HCT116 (cell line): ENCODE data around the gene CTIF.

Experiments
- EZH2 ChIP-seq: fragments of 200-600 bp; sonication (generic); IDR thresholded peaks from 2 replicates; pipeline ENCODE4 v1.6.1; 2017; ENCODE audit warnings: antibody characterized with exemption, mixed run types
- JUND ChIP-seq: IDR thresholded peaks from 2 replicates; pipeline ENCODE4 v1.6.1; 2012
- POLR2A ChIP-seq: IDR thresholded peaks from 2 replicates; pipeline ENCODE4 v1.7.0; 2011; ENCODE audit warnings: borderline replicate concordance; ENCODE audit not compliant: insufficient read depth, insufficient read length; ENCODE audit errors: extremely low read depth
- POLR2AphosphoS5 ChIP-seq: IDR thresholded peaks from 2 replicates; pipeline ENCODE4 v1.6.1; 2011; ENCODE audit warnings: mild to moderate bottlenecking, low read depth, low read length, moderate library complexity
- RAD21 ChIP-seq: IDR thresholded peaks from 2 replicates; pipeline ENCODE4 v1.6.1; 2012; ENCODE audit warnings: low read depth, mild to moderate bottlenecking
- ZNF274 ChIP-seq: fragments of 200-500 bp; sonication (Bioruptor generic); IDR thresholded peaks from 2 replicates; pipeline ENCODE4 v1.6.1; 2014; ENCODE audit warnings: mild to moderate bottlenecking, low read depth, low read length, inconsistent platforms
- TF ChIP-seq, protein P1 (sequence below), 3 experiments: fragments of 200-600 bp in 1 of 3; sonication (generic) in 1 of 3; IDR thresholded peaks in 2 of 3; conservative IDR thresholded peaks in 1 of 3; 2 replicates each; pipeline ENCODE4 v1.5.1; 2012 to 2017; ENCODE audit warnings: low read depth in 2 of 3, low read length in 2 of 3, antibody characterized with exemption in 1 of 3, borderline replicate concordance in 1 of 3, control low read depth in 1 of 3, mild to moderate bottlenecking in 1 of 3, mixed read lengths in 1 of 3, mixed run types in 1 of 3, moderate library complexity in 1 of 3; ENCODE audit not compliant: insufficient read depth in 1 of 3
- TF ChIP-seq, protein P2 (sequence below): IDR thresholded peaks from 2 replicates; pipeline ENCODE4 v1.6.1; 2011; ENCODE audit warnings: mild to moderate bottlenecking, low read length, moderate library complexity; ENCODE audit not compliant: insufficient replicate concordance; ENCODE audit errors: extremely low read depth

DNA sequence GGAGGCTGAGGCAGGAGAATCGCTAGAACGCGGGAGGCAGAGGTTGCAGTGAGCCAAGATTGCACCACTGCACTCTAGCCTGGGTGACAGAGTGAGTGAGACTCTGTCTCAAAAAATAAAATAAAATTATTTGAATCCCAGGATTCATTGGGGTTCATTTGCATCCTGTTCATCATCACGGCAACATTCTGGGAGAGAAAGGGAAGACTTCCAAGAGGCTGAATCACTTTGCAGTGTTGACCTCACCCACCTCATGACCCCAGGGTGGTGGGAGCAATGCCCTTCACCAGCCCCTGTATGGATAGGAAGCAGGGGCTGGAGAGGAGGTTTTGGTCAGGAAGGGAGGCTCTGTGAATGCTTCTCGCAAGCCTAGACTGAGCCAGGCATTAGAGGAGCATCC is 195.6 kb downstream of the CTIF start:
- TF ChIP-seq EZH2 (no peak), POLR2AphosphoS5 (no peak), JUND (no peak), ZNF274 (no peak), RAD21 (no peak), POLR2A (no peak)
- TF ChIP-seq, protein P1, sequence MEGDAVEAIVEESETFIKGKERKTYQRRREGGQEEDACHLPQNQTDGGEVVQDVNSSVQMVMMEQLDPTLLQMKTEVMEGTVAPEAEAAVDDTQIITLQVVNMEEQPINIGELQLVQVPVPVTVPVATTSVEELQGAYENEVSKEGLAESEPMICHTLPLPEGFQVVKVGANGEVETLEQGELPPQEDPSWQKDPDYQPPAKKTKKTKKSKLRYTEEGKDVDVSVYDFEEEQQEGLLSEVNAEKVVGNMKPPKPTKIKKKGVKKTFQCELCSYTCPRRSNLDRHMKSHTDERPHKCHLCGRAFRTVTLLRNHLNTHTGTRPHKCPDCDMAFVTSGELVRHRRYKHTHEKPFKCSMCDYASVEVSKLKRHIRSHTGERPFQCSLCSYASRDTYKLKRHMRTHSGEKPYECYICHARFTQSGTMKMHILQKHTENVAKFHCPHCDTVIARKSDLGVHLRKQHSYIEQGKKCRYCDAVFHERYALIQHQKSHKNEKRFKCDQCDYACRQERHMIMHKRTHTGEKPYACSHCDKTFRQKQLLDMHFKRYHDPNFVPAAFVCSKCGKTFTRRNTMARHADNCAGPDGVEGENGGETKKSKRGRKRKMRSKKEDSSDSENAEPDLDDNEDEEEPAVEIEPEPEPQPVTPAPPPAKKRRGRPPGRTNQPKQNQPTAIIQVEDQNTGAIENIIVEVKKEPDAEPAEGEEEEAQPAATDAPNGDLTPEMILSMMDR (IDR thresholded peaks at IDR 0.05 in 2 of 3, conservative IDR thresholded peaks at IDR 0.05 in 1 of 3; ENCODE audit: borderline replicate concordance in 1 of 3, insufficient read depth in 1 of 3, low read depth in 2 of 3, low read length in 2 of 3), result no peak
- TF ChIP-seq, protein P2, sequence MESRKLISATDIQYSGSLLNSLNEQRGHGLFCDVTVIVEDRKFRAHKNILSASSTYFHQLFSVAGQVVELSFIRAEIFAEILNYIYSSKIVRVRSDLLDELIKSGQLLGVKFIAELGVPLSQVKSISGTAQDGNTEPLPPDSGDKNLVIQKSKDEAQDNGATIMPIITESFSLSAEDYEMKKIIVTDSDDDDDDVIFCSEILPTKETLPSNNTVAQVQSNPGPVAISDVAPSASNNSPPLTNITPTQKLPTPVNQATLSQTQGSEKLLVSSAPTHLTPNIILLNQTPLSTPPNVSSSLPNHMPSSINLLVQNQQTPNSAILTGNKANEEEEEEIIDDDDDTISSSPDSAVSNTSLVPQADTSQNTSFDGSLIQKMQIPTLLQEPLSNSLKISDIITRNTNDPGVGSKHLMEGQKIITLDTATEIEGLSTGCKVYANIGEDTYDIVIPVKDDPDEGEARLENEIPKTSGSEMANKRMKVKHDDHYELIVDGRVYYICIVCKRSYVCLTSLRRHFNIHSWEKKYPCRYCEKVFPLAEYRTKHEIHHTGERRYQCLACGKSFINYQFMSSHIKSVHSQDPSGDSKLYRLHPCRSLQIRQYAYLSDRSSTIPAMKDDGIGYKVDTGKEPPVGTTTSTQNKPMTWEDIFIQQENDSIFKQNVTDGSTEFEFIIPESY, result no peak
